Activated CD4-positive, alpha-beta T cell treated with anti-CD3 and anti-CD28 coated beads for 4 hours (primary cell): Measurements from ENCODE around the gene KLHL41.
"Not testable (repeated sequence)": the region's sequence is repeated elsewhere in the genome, so short reads cannot be mapped to it uniquely, and the experiment has no call there.

ENCODE experiments used
- DNase-seq, 2 donors: peaks; one replicate each; pipeline ENCODE4 v3.0.0-alpha.2; 2020

Gene KLHL41

GRCh38 chr2:169573974-169574299, 64.4 kb downstream of the KLHL41 start:
- DNase-seq: no peak

- DNase-seq: not testable (repeated sequence)
Measured at GRCh38 chr2:169574539-169574938, 65.0 kb downstream of the KLHL41 start.

- DNase-seq: not testable (repeated sequence)
Measured at GRCh38 chr2:169575264-169575663, 65.8 kb downstream of the KLHL41 start.
